Epithelial cell of proximal tubule (primary cell): ENCODE data around the gene COL23A1. TPM values are rescaled to one million over a fixed set of nuclear protein-coding genes. Genes with fewer than 3 reads are reported as not detected.

Experiments
- DNase-seq: peaks from one replicate; pipeline ENCODE4 v3.0.0-alpha.2; 2011; ENCODE audit warnings: low read depth
- H3K4me3 ChIP-seq: 2 replicates; pipeline ENCODE4 v1.5.1; 2011; ENCODE audit warnings: low read depth, mild to moderate bottlenecking, low read length
- total RNA-seq: library from RNA; depleted of rRNA; stranded (reverse); fragments of >200 nt; gene quantifications from 2 replicates; pipeline ENCODE4 v1.2.3, GENCODE V29; 2015
- TF ChIP-seq, protein P1 (sequence below): conservative IDR thresholded peaks from 2 replicates; pipeline ENCODE4 v1.5.1; 2012; ENCODE audit warnings: low read depth, mild to moderate bottlenecking, low read length

Gene COL23A1
- total RNA-seq, 1 donor from 2014 or later: not detected

- H3K4me3 ChIP-seq: no peak overlapping the region
- DNase-seq: no peak
- TF ChIP-seq, protein P1, sequence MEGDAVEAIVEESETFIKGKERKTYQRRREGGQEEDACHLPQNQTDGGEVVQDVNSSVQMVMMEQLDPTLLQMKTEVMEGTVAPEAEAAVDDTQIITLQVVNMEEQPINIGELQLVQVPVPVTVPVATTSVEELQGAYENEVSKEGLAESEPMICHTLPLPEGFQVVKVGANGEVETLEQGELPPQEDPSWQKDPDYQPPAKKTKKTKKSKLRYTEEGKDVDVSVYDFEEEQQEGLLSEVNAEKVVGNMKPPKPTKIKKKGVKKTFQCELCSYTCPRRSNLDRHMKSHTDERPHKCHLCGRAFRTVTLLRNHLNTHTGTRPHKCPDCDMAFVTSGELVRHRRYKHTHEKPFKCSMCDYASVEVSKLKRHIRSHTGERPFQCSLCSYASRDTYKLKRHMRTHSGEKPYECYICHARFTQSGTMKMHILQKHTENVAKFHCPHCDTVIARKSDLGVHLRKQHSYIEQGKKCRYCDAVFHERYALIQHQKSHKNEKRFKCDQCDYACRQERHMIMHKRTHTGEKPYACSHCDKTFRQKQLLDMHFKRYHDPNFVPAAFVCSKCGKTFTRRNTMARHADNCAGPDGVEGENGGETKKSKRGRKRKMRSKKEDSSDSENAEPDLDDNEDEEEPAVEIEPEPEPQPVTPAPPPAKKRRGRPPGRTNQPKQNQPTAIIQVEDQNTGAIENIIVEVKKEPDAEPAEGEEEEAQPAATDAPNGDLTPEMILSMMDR: no peak
Observed at GRCh38 chr5:178569485-178569884, 20.7 kb downstream of the COL23A1 start.

DNA sequence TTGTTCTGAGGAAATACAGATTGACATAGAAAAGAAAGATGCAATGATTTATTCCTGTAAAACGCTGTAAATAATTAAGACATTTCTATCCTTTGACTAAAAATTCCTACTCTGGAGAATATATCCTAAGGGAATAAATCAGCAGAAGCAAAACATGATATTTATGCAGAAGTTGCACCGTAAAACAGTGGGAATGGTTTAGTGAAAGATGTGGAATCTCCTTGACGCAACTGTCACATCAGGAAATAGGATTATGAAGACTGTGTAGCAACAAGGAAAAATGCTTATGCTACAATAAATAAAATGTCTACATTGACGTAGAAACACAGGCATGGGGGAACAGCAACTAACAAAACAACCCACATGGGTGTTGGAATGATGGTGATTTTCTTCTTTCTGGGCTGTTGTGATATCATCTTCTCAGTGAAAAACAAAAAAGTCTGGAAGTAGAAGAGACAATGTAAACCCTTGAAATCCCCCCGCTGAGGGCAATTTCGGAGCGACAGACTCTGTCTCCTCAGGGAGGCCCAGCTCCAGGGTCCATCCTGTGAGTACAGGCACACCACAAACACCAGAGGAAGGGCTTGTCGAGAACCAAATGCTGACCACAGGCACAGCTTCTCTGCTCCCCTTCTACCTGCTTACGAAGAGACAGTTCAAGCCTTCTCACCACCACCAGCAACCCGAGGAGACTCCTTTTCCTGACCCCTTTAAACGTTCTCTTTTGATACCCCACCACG lies 25.2 kb downstream of the COL23A1 start:
- no peak for DNase-seq
- no peak overlapping the region for H3K4me3 ChIP-seq
- TF ChIP-seq, protein P1: no peak

GRCh38 chr5:178564397-178564796 lies 25.8 kb downstream of the COL23A1 start:
- H3K4me3 ChIP-seq: no peak overlapping the region
- DNase-seq: no peak
- TF ChIP-seq, protein P1: no peak

- TF ChIP-seq, protein P1: no peak
- H3K4me3 ChIP-seq: no peak overlapping the region
- DNase-seq: no peak
Observed at GRCh38 chr5:178563621-178564020, 26.6 kb downstream of the COL23A1 start.

GRCh38 chr5:178561746-178562264 lies 28.4 kb downstream of the COL23A1 start:
- no peak for DNase-seq
- H3K4me3 ChIP-seq: no peak overlapping the region
- TF ChIP-seq, protein P1: no peak

- DNase-seq: no peak
- no peak overlapping the region for H3K4me3 ChIP-seq
- TF ChIP-seq, protein P1: no peak
Observed at GRCh38 chr5:178560911-178561310, 29.3 kb downstream of the COL23A1 start.

- no peak for DNase-seq
- TF ChIP-seq, protein P1: no peak
- no peak overlapping the region for H3K4me3 ChIP-seq
Observed at GRCh38 chr5:178557416-178557815, 32.8 kb downstream of the COL23A1 start.
